HepG2 (cell line): ENCODE data around the gene GRIN2C. TPM values are rescaled to one million over a fixed set of nuclear protein-coding genes. Genes with fewer than 3 reads are reported as not detected.

Source experiments
- KMT2B ChIP-seq: IDR thresholded peaks from 2 replicates; pipeline ENCODE4 v1.6.1; 2016; ENCODE audit warnings: missing genetic modification reagents, missing compliant biosample characterization
- NCOA1 ChIP-seq: sonication (generic); formaldehyde crosslinking; IDR thresholded peaks from 2 replicates; pipeline ENCODE4 v1.9.0; 2021; ENCODE audit warnings: missing genetic modification reagents
- NR2F6 ChIP-seq, 2 experiments: IDR thresholded peaks; 2 replicates each; pipeline ENCODE4 v1.6.1; 2016; ENCODE audit warnings: antibody characterized with exemption in 1 of 2, mild to moderate bottlenecking in 1 of 2
- POLR2A ChIP-seq, 2 experiments: IDR thresholded peaks; 2 replicates each; pipeline ENCODE4 v1.6.1; 2011; ENCODE audit warnings: low read depth in 2 of 2, low read length in 2 of 2, mild to moderate bottlenecking in 1 of 2, moderate library complexity in 1 of 2; ENCODE audit not compliant: insufficient read depth in 1 of 2
- SRF ChIP-seq: IDR thresholded peaks from 2 replicates; pipeline ENCODE4 v1.6.1; 2011; ENCODE audit warnings: mild to moderate bottlenecking, low read depth, low read length, moderate library complexity
- ZBTB7A ChIP-seq: sonication (generic); formaldehyde crosslinking; IDR thresholded peaks from 2 replicates; pipeline ENCODE4 v1.8.0; 2022; ENCODE audit warnings: mild to moderate bottlenecking, missing genetic modification reagents
- ZNF224 ChIP-seq: sonication (generic); formaldehyde crosslinking; IDR thresholded peaks from 2 replicates; pipeline ENCODE4 v1.5.0; 2020; ENCODE audit warnings: mild to moderate bottlenecking, missing genetic modification reagents
- polyA plus RNA-seq, 8 experiments: library from polyadenylated mRNA; depleted of rRNA in 3 of 8; stranded (reverse) in 7 of 8; unstranded in 1 of 8; fragments of >200 nt; fragmentation: Illumina TruSeq in 4 of 8; extraction: Trizol in 4 of 8; gene quantifications; 2 replicates each; pipeline versions ENCODE4 v1.2.1 to v1.2.3, GENCODE V29; 2011 to 2016; ENCODE audit warnings: low read depth in 4 of 8, missing spikeins in 1 of 8, mixed read lengths in 1 of 8; ENCODE audit not compliant: insufficient read depth in 1 of 8
- total RNA-seq, 5 experiments: library from RNA; depleted of rRNA; stranded (reverse); fragments of >200 nt; fragmentation: Illumina TruSeq; extraction: Trizol; gene quantifications; 2 replicates each; pipeline ENCODE4 v1.2.3, GENCODE V29; 2016; ENCODE audit warnings: low read depth in 1 of 5
- TF ChIP-seq, protein P1 (sequence below): sonication (generic); formaldehyde crosslinking; IDR thresholded peaks from 2 replicates; pipeline ENCODE4 v1.9.0; 2021; ENCODE audit warnings: mild to moderate bottlenecking, missing genetic modification reagents
- TF ChIP-seq, protein P2 (sequence below): sonication (generic); formaldehyde crosslinking; IDR thresholded peaks from 2 replicates; pipeline ENCODE4 v1.5.1; 2020; ENCODE audit warnings: missing genetic modification reagents, mild to moderate bottlenecking, borderline replicate concordance
- TF ChIP-seq, protein P3 (sequence below): fragments of 450-650 bp; IDR thresholded peaks from 2 replicates; pipeline ENCODE4 v1.6.1; 2017
- TF ChIP-seq, protein P4 (sequence below): sonication (generic); formaldehyde crosslinking; IDR thresholded peaks from 2 replicates; pipeline ENCODE4 v1.8.0; 2022; ENCODE audit warnings: mild to moderate bottlenecking, missing genetic modification reagents, moderate library complexity
- TF ChIP-seq, protein P5 (sequence below): sonication (generic); formaldehyde crosslinking; IDR thresholded peaks from 2 replicates; pipeline ENCODE4 v1.5.1; 2020; ENCODE audit warnings: mild to moderate bottlenecking, missing genetic modification reagents, moderate library complexity

GRIN2C gene
- total and polyA plus RNA-seq, 2 of the 13 experiments (the other 11 are each of a cell fraction or from before 2014, with no cell fraction given): 0.03 to 0.11 TPM

DNA sequence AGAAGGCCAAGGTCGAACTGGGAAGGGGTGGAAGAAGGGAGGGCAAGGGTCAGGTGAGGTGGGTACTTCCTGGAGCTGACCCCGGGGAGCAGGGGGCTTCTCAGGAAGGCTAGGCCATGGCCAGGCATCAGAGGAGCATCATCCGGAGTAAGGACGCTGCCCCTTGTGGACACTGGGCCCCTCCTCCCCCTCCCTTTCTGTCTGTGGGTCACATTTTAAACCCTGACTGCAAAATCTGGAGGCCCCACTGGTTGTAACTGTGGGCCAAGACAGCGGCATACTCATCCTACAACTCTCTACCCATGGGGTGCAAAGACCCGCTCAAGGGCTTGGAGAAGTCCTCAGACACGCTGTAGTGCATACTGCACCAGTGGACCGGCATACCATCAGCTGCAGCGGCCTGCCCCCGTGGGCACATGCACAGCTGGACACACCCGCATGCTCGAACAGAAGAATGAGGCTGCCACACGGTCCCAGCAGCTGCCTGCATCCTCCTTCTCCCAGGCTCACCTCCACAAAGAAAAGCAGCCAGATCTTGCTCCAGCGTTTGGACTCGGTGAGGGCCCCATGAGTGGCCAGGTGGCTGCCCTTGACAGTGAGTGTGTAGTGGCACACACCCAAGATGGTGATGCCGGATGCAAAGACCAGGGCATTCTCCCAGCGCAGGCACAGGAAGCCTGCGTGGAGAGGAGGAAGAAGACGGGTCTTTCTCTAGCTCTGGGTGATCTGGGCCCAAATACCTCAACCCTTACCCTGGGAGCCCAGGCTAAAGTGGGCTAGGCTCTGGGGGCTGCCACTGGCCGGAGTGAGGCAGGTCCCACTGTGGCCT lies 32.5 kb upstream of the GRIN2C start (continued):
- TF ChIP-seq, protein P1, sequence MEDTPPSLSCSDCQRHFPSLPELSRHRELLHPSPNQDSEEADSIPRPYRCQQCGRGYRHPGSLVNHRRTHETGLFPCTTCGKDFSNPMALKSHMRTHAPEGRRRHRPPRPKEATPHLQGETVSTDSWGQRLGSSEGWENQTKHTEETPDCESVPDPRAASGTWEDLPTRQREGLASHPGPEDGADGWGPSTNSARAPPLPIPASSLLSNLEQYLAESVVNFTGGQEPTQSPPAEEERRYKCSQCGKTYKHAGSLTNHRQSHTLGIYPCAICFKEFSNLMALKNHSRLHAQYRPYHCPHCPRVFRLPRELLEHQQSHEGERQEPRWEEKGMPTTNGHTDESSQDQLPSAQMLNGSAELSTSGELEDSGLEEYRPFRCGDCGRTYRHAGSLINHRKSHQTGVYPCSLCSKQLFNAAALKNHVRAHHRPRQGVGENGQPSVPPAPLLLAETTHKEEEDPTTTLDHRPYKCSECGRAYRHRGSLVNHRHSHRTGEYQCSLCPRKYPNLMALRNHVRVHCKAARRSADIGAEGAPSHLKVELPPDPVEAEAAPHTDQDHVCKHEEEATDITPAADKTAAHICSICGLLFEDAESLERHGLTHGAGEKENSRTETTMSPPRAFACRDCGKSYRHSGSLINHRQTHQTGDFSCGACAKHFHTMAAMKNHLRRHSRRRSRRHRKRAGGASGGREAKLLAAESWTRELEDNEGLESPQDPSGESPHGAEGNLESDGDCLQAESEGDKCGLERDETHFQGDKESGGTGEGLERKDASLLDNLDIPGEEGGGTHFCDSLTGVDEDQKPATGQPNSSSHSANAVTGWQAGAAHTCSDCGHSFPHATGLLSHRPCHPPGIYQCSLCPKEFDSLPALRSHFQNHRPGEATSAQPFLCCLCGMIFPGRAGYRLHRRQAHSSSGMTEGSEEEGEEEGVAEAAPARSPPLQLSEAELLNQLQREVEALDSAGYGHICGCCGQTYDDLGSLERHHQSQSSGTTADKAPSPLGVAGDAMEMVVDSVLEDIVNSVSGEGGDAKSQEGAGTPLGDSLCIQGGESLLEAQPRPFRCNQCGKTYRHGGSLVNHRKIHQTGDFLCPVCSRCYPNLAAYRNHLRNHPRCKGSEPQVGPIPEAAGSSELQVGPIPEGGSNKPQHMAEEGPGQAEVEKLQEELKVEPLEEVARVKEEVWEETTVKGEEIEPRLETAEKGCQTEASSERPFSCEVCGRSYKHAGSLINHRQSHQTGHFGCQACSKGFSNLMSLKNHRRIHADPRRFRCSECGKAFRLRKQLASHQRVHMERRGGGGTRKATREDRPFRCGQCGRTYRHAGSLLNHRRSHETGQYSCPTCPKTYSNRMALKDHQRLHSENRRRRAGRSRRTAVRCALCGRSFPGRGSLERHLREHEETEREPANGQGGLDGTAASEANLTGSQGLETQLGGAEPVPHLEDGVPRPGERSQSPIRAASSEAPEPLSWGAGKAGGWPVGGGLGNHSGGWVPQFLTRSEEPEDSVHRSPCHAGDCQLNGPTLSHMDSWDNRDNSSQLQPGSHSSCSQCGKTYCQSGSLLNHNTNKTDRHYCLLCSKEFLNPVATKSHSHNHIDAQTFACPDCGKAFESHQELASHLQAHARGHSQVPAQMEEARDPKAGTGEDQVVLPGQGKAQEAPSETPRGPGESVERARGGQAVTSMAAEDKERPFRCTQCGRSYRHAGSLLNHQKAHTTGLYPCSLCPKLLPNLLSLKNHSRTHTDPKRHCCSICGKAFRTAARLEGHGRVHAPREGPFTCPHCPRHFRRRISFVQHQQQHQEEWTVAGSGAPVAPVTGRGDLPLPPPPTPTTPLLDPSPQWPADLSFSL (CRISPR knock-in tag): 0 out of 2 replicates have a peak, but pooled peaks have one; percentile 27
- TF ChIP-seq KMT2B (CRISPR knock-in tag): no peak
- TF ChIP-seq, protein P2, sequence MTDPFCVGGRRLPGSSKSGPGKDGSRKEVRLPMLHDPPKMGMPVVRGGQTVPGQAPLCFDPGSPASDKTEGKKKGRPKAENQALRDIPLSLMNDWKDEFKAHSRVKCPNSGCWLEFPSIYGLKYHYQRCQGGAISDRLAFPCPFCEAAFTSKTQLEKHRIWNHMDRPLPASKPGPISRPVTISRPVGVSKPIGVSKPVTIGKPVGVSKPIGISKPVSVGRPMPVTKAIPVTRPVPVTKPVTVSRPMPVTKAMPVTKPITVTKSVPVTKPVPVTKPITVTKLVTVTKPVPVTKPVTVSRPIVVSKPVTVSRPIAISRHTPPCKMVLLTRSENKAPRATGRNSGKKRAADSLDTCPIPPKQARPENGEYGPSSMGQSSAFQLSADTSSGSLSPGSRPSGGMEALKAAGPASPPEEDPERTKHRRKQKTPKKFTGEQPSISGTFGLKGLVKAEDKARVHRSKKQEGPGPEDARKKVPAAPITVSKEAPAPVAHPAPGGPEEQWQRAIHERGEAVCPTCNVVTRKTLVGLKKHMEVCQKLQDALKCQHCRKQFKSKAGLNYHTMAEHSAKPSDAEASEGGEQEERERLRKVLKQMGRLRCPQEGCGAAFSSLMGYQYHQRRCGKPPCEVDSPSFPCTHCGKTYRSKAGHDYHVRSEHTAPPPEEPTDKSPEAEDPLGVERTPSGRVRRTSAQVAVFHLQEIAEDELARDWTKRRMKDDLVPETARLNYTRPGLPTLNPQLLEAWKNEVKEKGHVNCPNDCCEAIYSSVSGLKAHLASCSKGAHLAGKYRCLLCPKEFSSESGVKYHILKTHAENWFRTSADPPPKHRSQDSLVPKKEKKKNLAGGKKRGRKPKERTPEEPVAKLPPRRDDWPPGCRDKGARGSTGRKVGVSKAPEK (CRISPR knock-in tag): no peak
- TF ChIP-seq, protein P3, sequence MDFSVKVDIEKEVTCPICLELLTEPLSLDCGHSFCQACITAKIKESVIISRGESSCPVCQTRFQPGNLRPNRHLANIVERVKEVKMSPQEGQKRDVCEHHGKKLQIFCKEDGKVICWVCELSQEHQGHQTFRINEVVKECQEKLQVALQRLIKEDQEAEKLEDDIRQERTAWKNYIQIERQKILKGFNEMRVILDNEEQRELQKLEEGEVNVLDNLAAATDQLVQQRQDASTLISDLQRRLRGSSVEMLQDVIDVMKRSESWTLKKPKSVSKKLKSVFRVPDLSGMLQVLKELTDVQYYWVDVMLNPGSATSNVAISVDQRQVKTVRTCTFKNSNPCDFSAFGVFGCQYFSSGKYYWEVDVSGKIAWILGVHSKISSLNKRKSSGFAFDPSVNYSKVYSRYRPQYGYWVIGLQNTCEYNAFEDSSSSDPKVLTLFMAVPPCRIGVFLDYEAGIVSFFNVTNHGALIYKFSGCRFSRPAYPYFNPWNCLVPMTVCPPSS: no peak
- no peak for TF ChIP-seq POLR2A (IDR thresholded peaks at IDR 0.05; ENCODE audit: insufficient read depth in 1 of 2, low read depth in 2 of 2, low read length in 2 of 2)
- TF ChIP-seq, protein P4, sequence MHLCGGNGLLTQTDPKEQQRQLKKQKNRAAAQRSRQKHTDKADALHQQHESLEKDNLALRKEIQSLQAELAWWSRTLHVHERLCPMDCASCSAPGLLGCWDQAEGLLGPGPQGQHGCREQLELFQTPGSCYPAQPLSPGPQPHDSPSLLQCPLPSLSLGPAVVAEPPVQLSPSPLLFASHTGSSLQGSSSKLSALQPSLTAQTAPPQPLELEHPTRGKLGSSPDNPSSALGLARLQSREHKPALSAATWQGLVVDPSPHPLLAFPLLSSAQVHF (CRISPR knock-in tag): no peak
- TF ChIP-seq, protein P5, sequence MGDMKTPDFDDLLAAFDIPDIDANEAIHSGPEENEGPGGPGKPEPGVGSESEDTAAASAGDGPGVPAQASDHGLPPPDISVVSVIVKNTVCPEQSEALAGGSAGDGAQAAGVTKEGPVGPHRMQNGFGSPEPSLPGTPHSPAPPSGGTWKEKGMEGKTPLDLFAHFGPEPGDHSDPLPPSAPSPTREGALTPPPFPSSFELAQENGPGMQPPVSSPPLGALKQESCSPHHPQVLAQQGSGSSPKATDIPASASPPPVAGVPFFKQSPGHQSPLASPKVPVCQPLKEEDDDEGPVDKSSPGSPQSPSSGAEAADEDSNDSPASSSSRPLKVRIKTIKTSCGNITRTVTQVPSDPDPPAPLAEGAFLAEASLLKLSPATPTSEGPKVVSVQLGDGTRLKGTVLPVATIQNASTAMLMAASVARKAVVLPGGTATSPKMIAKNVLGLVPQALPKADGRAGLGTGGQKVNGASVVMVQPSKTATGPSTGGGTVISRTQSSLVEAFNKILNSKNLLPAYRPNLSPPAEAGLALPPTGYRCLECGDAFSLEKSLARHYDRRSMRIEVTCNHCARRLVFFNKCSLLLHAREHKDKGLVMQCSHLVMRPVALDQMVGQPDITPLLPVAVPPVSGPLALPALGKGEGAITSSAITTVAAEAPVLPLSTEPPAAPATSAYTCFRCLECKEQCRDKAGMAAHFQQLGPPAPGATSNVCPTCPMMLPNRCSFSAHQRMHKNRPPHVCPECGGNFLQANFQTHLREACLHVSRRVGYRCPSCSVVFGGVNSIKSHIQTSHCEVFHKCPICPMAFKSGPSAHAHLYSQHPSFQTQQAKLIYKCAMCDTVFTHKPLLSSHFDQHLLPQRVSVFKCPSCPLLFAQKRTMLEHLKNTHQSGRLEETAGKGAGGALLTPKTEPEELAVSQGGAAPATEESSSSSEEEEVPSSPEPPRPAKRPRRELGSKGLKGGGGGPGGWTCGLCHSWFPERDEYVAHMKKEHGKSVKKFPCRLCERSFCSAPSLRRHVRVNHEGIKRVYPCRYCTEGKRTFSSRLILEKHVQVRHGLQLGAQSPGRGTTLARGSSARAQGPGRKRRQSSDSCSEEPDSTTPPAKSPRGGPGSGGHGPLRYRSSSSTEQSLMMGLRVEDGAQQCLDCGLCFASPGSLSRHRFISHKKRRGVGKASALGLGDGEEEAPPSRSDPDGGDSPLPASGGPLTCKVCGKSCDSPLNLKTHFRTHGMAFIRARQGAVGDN (CRISPR knock-in tag): peak; percentile 37; the same call in 1 of the 2 replicates
- TF ChIP-seq SRF: no peak
- 0 out of 2 replicates have a peak, but pooled peaks have one; percentile 19 for TF ChIP-seq ZBTB7A
- peak; percentile 28; the same call in 1 of the 2 replicates for TF ChIP-seq NR2F6 (IDR thresholded peaks at IDR 0.05)
- TF ChIP-seq NR2F6 (CRISPR knock-in tag; IDR thresholded peaks at IDR 0.05): no peak
- no peak for TF ChIP-seq NCOA1 (CRISPR knock-in tag)
- TF ChIP-seq ZNF224: no peak
